ENCODE data around the gene CROCC2. TPM values are rescaled to one million over a fixed set of nuclear protein-coding genes. Genes with fewer than 3 reads are reported as not detected.

CROCC2 gene
- total and polyA plus RNA-seq, 2 donors (not counting 1 experiment from before 2014, with no cell fraction given) = not detected

DNA sequence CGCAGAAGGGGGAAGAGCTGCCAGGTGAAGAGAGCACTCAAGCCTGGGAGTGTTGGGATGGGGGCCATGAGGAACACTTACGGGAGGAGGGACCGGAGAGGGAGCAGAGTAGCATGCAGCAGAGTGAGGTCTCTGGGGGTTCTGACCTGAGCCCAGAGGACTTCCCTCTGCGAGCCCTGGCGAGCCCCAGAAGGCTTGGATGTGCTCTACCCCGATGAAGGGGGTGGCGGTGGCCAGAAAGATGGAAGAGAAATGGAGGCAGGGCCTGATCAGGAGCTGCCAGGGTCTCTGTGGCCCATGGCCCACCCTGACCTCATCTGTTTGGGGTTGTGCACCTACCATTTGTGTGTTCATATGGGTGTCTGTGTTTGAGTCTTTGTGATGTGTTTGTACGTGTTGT is 42.0 kb downstream of the CROCC2 start:
- ChIA-PET POLR2A (no interaction called here), CTCF (no interaction called here)
- H3K36me3 ChIP-seq (replicated peaks in 1 of 2; ENCODE audit: control extremely low read depth in 1 of 2, control insufficient read depth in 1 of 2, extremely low read depth in 1 of 2, insufficient read depth in 2 of 2, low read length in 1 of 2) = no peaks in the 10 kb centered on the region
- ATAC-seq (ENCODE audit: low read depth) (no peak), DNase-seq (no peak)
- Mint-ChIP-seq H3K9me3 (ENCODE audit: insufficient read depth) (no peaks in the 10 kb centered on the region), H3K27me3 (peaks cover 13% of the 10 kb centered on the region), H3K4me3 (no peak overlapping the region), H3K4me1 (no peaks in the 10 kb centered on the region), H3K27ac (no peak overlapping the region)
- no peak overlapping the region for H3K4me3 ChIP-seq (ENCODE audit: control extremely low read depth in 1 of 5, extremely low read depth in 1 of 5, insufficient read depth in 1 of 5, low read depth in 2 of 5, low read length in 4 of 5)
- no peaks in the 10 kb centered on the region for H3K79me2 ChIP-seq (ENCODE audit: control insufficient read depth, insufficient read depth, low read length)
- H3K4me2 ChIP-seq (replicated peaks; ENCODE audit: low read depth, low read length, poor library complexity, severe bottlenecking) = no peak overlapping the region
- H2AFZ ChIP-seq (ENCODE audit: insufficient read depth, low read depth, low read length, poor library complexity, severe bottlenecking) = no peak overlapping the region
- no peaks in the 10 kb centered on the region for H3K9me3 ChIP-seq (ENCODE audit: control extremely low read depth in 1 of 3, control insufficient read depth in 2 of 3, insufficient read depth in 1 of 3, low read length in 2 of 3)
- H3K27ac ChIP-seq (ENCODE audit: low read length in 2 of 2) = no peak overlapping the region
- H3K9ac ChIP-seq (ENCODE audit: low read length) = no peak overlapping the region
- no peak for TF ChIP-seq CTCF (IDR thresholded peaks at IDR 0.05)
- TF ChIP-seq EZH2 (IDR thresholded peaks at IDR 0.05; ENCODE audit: borderline replicate concordance, insufficient read depth, low read depth, low read length, poor library complexity, severe bottlenecking) = no peak
- no peaks in the 10 kb centered on the region for H4K20me1 ChIP-seq (ENCODE audit: control insufficient read depth, insufficient read depth, low read length, poor library complexity, severe bottlenecking)
- intact Hi-C loops (cut with micrococcal nuclease) = no loop called here
- 86% methylated on average over 7 of the region's 8 CpGs for WGBS (ENCODE audit: insufficient coverage)
- H3K4me1 ChIP-seq (ENCODE audit: control insufficient read depth in 2 of 2, insufficient read depth in 2 of 2, low read length in 2 of 2) = no peaks in the 10 kb centered on the region
- no peaks in the 10 kb centered on the region for H3K27me3 ChIP-seq (replicated peaks in 1 of 4; ENCODE audit: control extremely low read depth in 1 of 4, control insufficient read depth in 3 of 4, insufficient read depth in 4 of 4, low read length in 3 of 4)

GRCh38 chr2:240948905-240949790 is 43.0 kb downstream of the CROCC2 start:
- Histone ChIP-seq H3K79me2 (ENCODE audit: control insufficient read depth, insufficient read depth, low read length) (no peaks in the 10 kb centered on the region), H3K4me1 (ENCODE audit: control insufficient read depth in 2 of 2, insufficient read depth in 2 of 2, low read length in 2 of 2) (no peaks in the 10 kb centered on the region), H3K4me3 (ENCODE audit: control extremely low read depth in 1 of 5, extremely low read depth in 1 of 5, insufficient read depth in 1 of 5, low read depth in 2 of 5, low read length in 4 of 5) (no peak overlapping the region), H2AFZ (ENCODE audit: insufficient read depth, low read depth, low read length, poor library complexity, severe bottlenecking) (no peak overlapping the region), H3K36me3 (replicated peaks in 1 of 2; ENCODE audit: control extremely low read depth in 1 of 2, control insufficient read depth in 1 of 2, extremely low read depth in 1 of 2, insufficient read depth in 2 of 2, low read length in 1 of 2) (no peaks in the 10 kb centered on the region), H4K20me1 (ENCODE audit: control insufficient read depth, insufficient read depth, low read length, poor library complexity, severe bottlenecking) (no peaks in the 10 kb centered on the region), H3K9ac (ENCODE audit: low read length) (no peak overlapping the region), H3K27me3 (replicated peaks in 1 of 4; ENCODE audit: control extremely low read depth in 1 of 4, control insufficient read depth in 3 of 4, insufficient read depth in 4 of 4, low read length in 3 of 4) (no peaks in the 10 kb centered on the region), H3K4me2 (replicated peaks; ENCODE audit: low read depth, low read length, poor library complexity, severe bottlenecking) (no peak overlapping the region), H3K9me3 (ENCODE audit: control extremely low read depth in 1 of 3, control insufficient read depth in 2 of 3, insufficient read depth in 1 of 3, low read length in 2 of 3) (no peaks in the 10 kb centered on the region), H3K27ac (ENCODE audit: low read length in 2 of 2) (no peak overlapping the region)
- WGBS (ENCODE audit: insufficient coverage) = 90% methylated on average over 23 of the region's 23 CpGs
- no peaks in the 10 kb centered on the region for H3K9me3 Mint-ChIP-seq (ENCODE audit: insufficient read depth)
- ATAC-seq (ENCODE audit: low read depth) = no peak
- CTCF ChIA-PET = no interaction called here
- no peak overlapping the region for H3K4me3 Mint-ChIP-seq
- intact Hi-C loops (cut with micrococcal nuclease) = no loop called here
- POLR2A ChIA-PET = no interaction called here
- DNase-seq = no peak
- H3K4me1 Mint-ChIP-seq = no peaks in the 10 kb centered on the region
- H3K27me3 Mint-ChIP-seq = peaks cover 13% of the 10 kb centered on the region
- TF ChIP-seq EZH2 (IDR thresholded peaks at IDR 0.05; ENCODE audit: borderline replicate concordance, insufficient read depth, low read depth, low read length, poor library complexity, severe bottlenecking) = no peak
- TF ChIP-seq CTCF (IDR thresholded peaks at IDR 0.05) = no peak
- H3K27ac Mint-ChIP-seq = no peak overlapping the region

Data from B cell (primary cell).